ENCODE measurements around the gene RNF111. TPM values are rescaled to one million over a fixed set of nuclear protein-coding genes. Genes with fewer than 3 reads are reported as not detected.

The RNF111 gene
- total and polyA plus RNA-seq, 2 experiments from 2014 or later, result 14.4 to 24.5 TPM

GRCh38 chr15:59131456-59131855 is 144.0 kb downstream of the RNF111 start (continued):
- TF ChIP-seq ETS1 (IDR thresholded peaks at IDR 0.05) (no peak), CREB1 (CRISPR knock-in tag; IDR thresholded peaks at IDR 0.05; ENCODE audit: low read depth) (no peak)

GRCh38 chr15:59131969-59132562 is 144.6 kb downstream of the RNF111 start:
- no peak for DNase-seq (ENCODE audit: low spot score)
- H3K4me3 Mint-ChIP-seq, result no peak overlapping the region
- Histone ChIP-seq H2AFZ (no peak overlapping the region), H3K79me2 (replicated peaks; ENCODE audit: insufficient read depth) (peaks cover 33% of the 10 kb centered on the region), H3K4me1 (ENCODE audit: insufficient read depth) (no peaks in the 10 kb centered on the region; the same call in 1 of the 2 replicates), H3K9me2 (ENCODE audit: insufficient read depth) (no peaks in the 10 kb centered on the region), H3K4me2 (no peak overlapping the region), H3K27ac (ENCODE audit: low read depth) (no peak overlapping the region), H3K4me3 (no peak overlapping the region), H3K27me3 (ENCODE audit: insufficient read depth) (no peaks in the 10 kb centered on the region), H3K36me3 (ENCODE audit: insufficient read depth) (peaks cover 15% of the 10 kb centered on the region), H4K20me1 (replicated peaks; ENCODE audit: insufficient read depth) (peaks cover 4% of the 10 kb centered on the region; the same call in 1 of the 2 replicates), H3F3A (replicated peaks; ENCODE audit: low read depth) (no peaks in the 10 kb centered on the region)
- H3K27ac Mint-ChIP-seq, result no peak overlapping the region
- peaks cover 2% of the 10 kb centered on the region for H3K4me1 Mint-ChIP-seq
- no peak for TF ChIP-seq ZNF331 (CRISPR knock-in tag; IDR thresholded peaks at IDR 0.05; ENCODE audit: low read depth)
- TF ChIP-seq ZNF114 (CRISPR knock-in tag; IDR thresholded peaks at IDR 0.05), result no peak
- no peak for TF ChIP-seq REST (IDR thresholded peaks at IDR 0.05; ENCODE audit: unreplicated experiment)
- no peak for ATAC-seq
- peaks cover 92% of the 10 kb centered on the region for H3K36me3 Mint-ChIP-seq (ENCODE audit: low read depth)
- H3K27me3 Mint-ChIP-seq (ENCODE audit: insufficient read depth, low read depth, poor library complexity), result peaks cover 4% of the 10 kb centered on the region
- H3K9me3 Mint-ChIP-seq, result peaks cover 28% of the 10 kb centered on the region; the same call in 2 of the 3 replicates

GRCh38 chr15:59133929-59134427 is 146.5 kb downstream of the RNF111 start:
- Histone ChIP-seq H3K27me3 (ENCODE audit: insufficient read depth) (no peaks in the 10 kb centered on the region), H3K27ac (ENCODE audit: low read depth) (no peak overlapping the region), H4K20me1 (replicated peaks; ENCODE audit: insufficient read depth) (peaks cover 4% of the 10 kb centered on the region; the same call in 1 of the 2 replicates), H3K9me2 (ENCODE audit: insufficient read depth) (no peaks in the 10 kb centered on the region), H3F3A (replicated peaks; ENCODE audit: low read depth) (no peaks in the 10 kb centered on the region), H3K4me2 (no peak overlapping the region), H3K4me3 (no peak overlapping the region), H3K79me2 (replicated peaks; ENCODE audit: insufficient read depth) (peaks cover 14% of the 10 kb centered on the region), H2AFZ (no peak overlapping the region), H3K4me1 (ENCODE audit: insufficient read depth) (no peaks in the 10 kb centered on the region; the same call in 1 of the 2 replicates), H3K36me3 (ENCODE audit: insufficient read depth) (peaks cover 15% of the 10 kb centered on the region)
- peaks cover 14% of the 10 kb centered on the region; the same call in 2 of the 3 replicates for H3K9me3 Mint-ChIP-seq
- peaks cover 90% of the 10 kb centered on the region for H3K36me3 Mint-ChIP-seq (ENCODE audit: low read depth)
- DNase-seq (ENCODE audit: low spot score), result no peak
- ATAC-seq, result no peak
- H3K27me3 Mint-ChIP-seq (ENCODE audit: insufficient read depth, low read depth, poor library complexity), result peaks cover 3% of the 10 kb centered on the region
- H3K4me3 Mint-ChIP-seq, result no peak overlapping the region
- no peak overlapping the region for H3K27ac Mint-ChIP-seq
- peaks cover 4% of the 10 kb centered on the region for H3K4me1 Mint-ChIP-seq
- TF ChIP-seq EZH2 (IDR thresholded peaks at IDR 0.05; ENCODE audit: low read depth, unreplicated experiment), result no peak
- TF ChIP-seq ETS1 (IDR thresholded peaks at IDR 0.05), result no peak
- TF ChIP-seq REST (IDR thresholded peaks at IDR 0.05; ENCODE audit: unreplicated experiment), result no peak
- no peak for TF ChIP-seq CREB1 (CRISPR knock-in tag; IDR thresholded peaks at IDR 0.05; ENCODE audit: low read depth)
- no peak for TF ChIP-seq STAT1 (IDR thresholded peaks at IDR 0.05; ENCODE audit: unreplicated experiment)
- no peak for TF ChIP-seq ZNF331 (CRISPR knock-in tag; IDR thresholded peaks at IDR 0.05; ENCODE audit: low read depth)
- TF ChIP-seq ZNF114 (CRISPR knock-in tag; IDR thresholded peaks at IDR 0.05), result no peak
- no peak for TF ChIP-seq JUNB (IDR thresholded peaks at IDR 0.05; ENCODE audit: unreplicated experiment)

Data from GM23338 (cell line).